Measurements from ENCODE around the gene RPL23.
A peak's percentile ranks its signal among the peaks of the same experiment; 100 is the strongest.

DNA sequence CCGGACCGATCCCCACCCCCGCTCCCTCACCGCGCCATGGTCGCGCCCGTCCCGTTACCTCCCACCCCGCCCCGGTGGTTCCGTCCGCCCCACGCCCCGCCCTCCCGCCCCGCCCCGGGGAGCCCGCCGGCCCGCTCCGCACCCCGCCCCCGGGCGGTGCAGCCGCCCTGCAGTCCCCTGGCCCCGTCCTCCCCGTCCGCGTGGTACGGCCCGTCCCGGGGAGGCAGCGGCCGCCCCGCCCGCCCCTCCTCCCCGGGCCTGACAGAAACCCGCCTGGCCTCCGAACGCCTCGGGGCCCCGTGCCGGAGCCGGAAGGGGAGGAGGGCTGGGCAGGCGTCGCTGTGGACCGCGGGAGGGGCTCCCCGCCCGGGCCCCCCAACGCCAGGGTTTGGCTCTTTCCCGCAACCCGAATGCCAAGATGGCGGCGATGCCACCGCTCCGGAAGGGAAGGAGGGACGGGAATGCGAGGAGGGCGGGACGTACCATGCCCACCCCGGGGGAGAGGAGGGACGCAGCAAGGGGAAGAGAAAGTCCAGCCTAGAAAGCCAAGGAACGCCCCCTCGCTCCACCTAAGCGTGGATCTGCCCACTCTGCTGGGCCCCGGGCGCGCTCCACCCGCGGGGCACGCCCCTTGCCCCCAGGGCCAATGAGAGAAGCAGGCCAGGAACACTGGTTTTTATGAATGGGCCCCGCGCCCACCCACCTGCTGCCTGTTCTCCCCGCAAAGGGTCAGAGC, 53.9 kb downstream of the RPL23 start, which contains the start of gene PIP4K2B:
- TF ChIP-seq POLR2A (IDR thresholded peaks at IDR 0.05; ENCODE audit: low read length): peak; percentile 55
- no peak for TF ChIP-seq GATA1 (IDR thresholded peaks at IDR 0.05; ENCODE audit: low read depth, low read length)

All from erythroblast (primary cell).